Neuronal stem cell (in vitro differentiated cells): ENCODE results near the gene SRRM1.

ENCODE experiments used
- DNase-seq: peaks from one replicate; pipeline ENCODE4 v3.0.0-alpha.2; 2013; ENCODE audit warnings: low spot score
- H2AFZ ChIP-seq: one replicate; pipeline ENCODE4 v1.6.1; 2013; ENCODE audit warnings: mild to moderate bottlenecking, low read length, inconsistent platforms
- H2AK5ac ChIP-seq: 2 replicates; pipeline ENCODE4 v1.6.1; 2013; ENCODE audit warnings: low read depth, mild to moderate bottlenecking, inconsistent platforms, low read length, moderate library complexity, mixed read lengths
- H2BK120ac ChIP-seq: 2 replicates; pipeline ENCODE4 v1.6.1; 2013; ENCODE audit warnings: low read depth, mild to moderate bottlenecking, inconsistent platforms, low read length, moderate library complexity, mixed read lengths
- H2BK12ac ChIP-seq: one replicate; pipeline ENCODE4 v1.6.1; 2013; ENCODE audit warnings: low read length, inconsistent platforms
- H2BK15ac ChIP-seq: 2 replicates; pipeline ENCODE4 v1.6.1; 2013; ENCODE audit warnings: mild to moderate bottlenecking, low read length, inconsistent platforms, mixed read lengths
- H2BK5ac ChIP-seq: one replicate; pipeline ENCODE4 v1.6.1; 2013; ENCODE audit warnings: inconsistent platforms, mild to moderate bottlenecking, low read length, moderate library complexity
- H3K14ac ChIP-seq: one replicate; pipeline ENCODE4 v1.6.1; 2013; ENCODE audit warnings: low read length, inconsistent platforms
- H3K18ac ChIP-seq: 2 replicates; pipeline ENCODE4 v1.6.1; 2013; ENCODE audit warnings: low read length, inconsistent platforms
- H3K23ac ChIP-seq: 2 replicates; pipeline ENCODE4 v1.6.1; 2013; ENCODE audit warnings: low read depth, mild to moderate bottlenecking, mixed read lengths, low read length, inconsistent platforms; ENCODE audit not compliant: poor library complexity
- H3K27ac ChIP-seq: replicated peaks from 3 replicates; pipeline ENCODE4 v1.5.1; 2013; ENCODE audit warnings: low read length, inconsistent platforms
- H3K27me3 ChIP-seq, 3 experiments: 2 replicates each; pipeline ENCODE4 v1.6.1; 2013; ENCODE audit warnings: low read length in 3 of 3, mild to moderate bottlenecking in 2 of 3, inconsistent platforms in 1 of 3, low read depth in 1 of 3, mixed read lengths in 1 of 3, moderate library complexity in 1 of 3; ENCODE audit not compliant: control insufficient read depth in 3 of 3, insufficient read depth in 3 of 3
- H3K36me3 ChIP-seq, 2 donors: replicated peaks in 1 of 2; 2 replicates each; pipeline ENCODE4 v1.6.1; 2013; ENCODE audit warnings: low read length in 2 of 2; ENCODE audit not compliant: control insufficient read depth in 2 of 2, insufficient read depth in 2 of 2
- H3K4ac ChIP-seq: 2 replicates; pipeline ENCODE4 v1.6.1; 2013; ENCODE audit warnings: inconsistent platforms, mild to moderate bottlenecking, low read length, moderate library complexity
- H3K4me1 ChIP-seq, 2 donors: 1 replicate in 1 of 2; 2 replicates in 1 of 2; pipeline ENCODE4 v1.6.1; 2013; ENCODE audit warnings: low read length in 2 of 2, low read depth in 1 of 2; ENCODE audit not compliant: control insufficient read depth in 2 of 2, insufficient read depth in 1 of 2
- H3K4me2 ChIP-seq: one replicate; pipeline ENCODE4 v1.6.1; 2013; ENCODE audit warnings: mild to moderate bottlenecking, low read length, inconsistent platforms; ENCODE audit not compliant: insufficient read depth, poor library complexity, severe bottlenecking
- H3K4me3 ChIP-seq, 2 donors: 2 replicates each; pipeline ENCODE4 v1.5.1; 2013; ENCODE audit warnings: low read length in 2 of 2, mild to moderate bottlenecking in 2 of 2, inconsistent platforms in 1 of 2, moderate library complexity in 1 of 2
- H3K79me1 ChIP-seq: one replicate; pipeline ENCODE4 v1.6.1; 2013; ENCODE audit warnings: low read depth, mild to moderate bottlenecking, inconsistent platforms, low read length, moderate library complexity
- H3K9ac ChIP-seq: one replicate; pipeline ENCODE4 v1.6.1; 2013; ENCODE audit warnings: mild to moderate bottlenecking, low read depth, low read length, inconsistent platforms; ENCODE audit not compliant: poor library complexity
- H3K9me3 ChIP-seq, 2 donors: replicated peaks in 1 of 2; 2 replicates each; pipeline versions ENCODE3 to v1.6.1; 2013; ENCODE audit warnings: low read length in 2 of 2, mild to moderate bottlenecking in 2 of 2, inconsistent platforms in 1 of 2, low read depth in 1 of 2, mixed read lengths in 1 of 2, moderate library complexity in 1 of 2; ENCODE audit not compliant: control insufficient read depth in 2 of 2, insufficient read depth in 1 of 2
- H4K8ac ChIP-seq: one replicate; pipeline ENCODE4 v1.6.1; 2013; ENCODE audit warnings: low read depth, mild to moderate bottlenecking, inconsistent platforms, low read length, moderate library complexity
- H4K91ac ChIP-seq: one replicate; pipeline ENCODE4 v1.6.1; 2013; ENCODE audit warnings: low read length, low read depth, mild to moderate bottlenecking, inconsistent platforms; ENCODE audit not compliant: poor library complexity
- WGBS, 2 donors: extraction: QIAGEN DNeasy Blood & Tissue Kit; methylation state at CpG; one replicate each; pipeline ENCODE4 v1.1.7; 2013; ENCODE audit warnings: missing lambda C conversion rate in 2 of 2, mixed read lengths in 1 of 2; ENCODE audit not compliant: insufficient read length in 2 of 2, insufficient replicate concordance in 1 of 2; ENCODE audit errors: extremely low coverage in 2 of 2; 5-methylcytosine and 5-hydroxymethylcytosine counted together

The SRRM1 gene

GRCh38 chr1:24621121-24621520 lies 22.0 kb upstream of the SRRM1 start:
- no peaks in the 10 kb centered on the region for H3K36me3 ChIP-seq
- no peak overlapping the region for H4K8ac ChIP-seq
- no peak overlapping the region for H3K27ac ChIP-seq
- no peak overlapping the region for H3K4ac ChIP-seq
- no peak overlapping the region for H2AK5ac ChIP-seq
- H3K27me3 ChIP-seq, result peaks cover 0 to 9% (median 0%) of the 10 kb centered on the region in 3 experiments
- no peak overlapping the region for H4K91ac ChIP-seq
- no peak overlapping the region for H3K9ac ChIP-seq
- H2BK12ac ChIP-seq, result no peak overlapping the region
- DNase-seq, result no peak
- H2AFZ ChIP-seq, result no peak overlapping the region
- H3K18ac ChIP-seq, result no peak overlapping the region
- H2BK5ac ChIP-seq, result no peak overlapping the region
- H2BK120ac ChIP-seq, result no peak overlapping the region
- H2BK15ac ChIP-seq, result no peak overlapping the region
- H3K14ac ChIP-seq, result no peak overlapping the region
- no CpG with 5 or more reads among the region's 5 CpGs for WGBS, 2 donors
- H3K79me1 ChIP-seq, result no peaks in the 10 kb centered on the region
- no peak overlapping the region for H3K4me3 ChIP-seq
- H3K23ac ChIP-seq, result no peak overlapping the region
- H3K9me3 ChIP-seq, result no peaks in the 10 kb centered on the region
- H3K4me1 ChIP-seq, result peaks cover 0 to 2% of the 10 kb centered on the region in 2 donors
- no peak overlapping the region for H3K4me2 ChIP-seq

- H2BK12ac ChIP-seq, result no peak overlapping the region
- H3K27me3 ChIP-seq, result peaks cover 0 to 9% (median 0%) of the 10 kb centered on the region in 3 experiments
- no peak overlapping the region for H4K91ac ChIP-seq
- DNase-seq, result no peak
- no peak overlapping the region for H3K9ac ChIP-seq
- H3K4me3 ChIP-seq, result no peak overlapping the region
- no peak overlapping the region for H3K14ac ChIP-seq
- H2BK15ac ChIP-seq, result no peak overlapping the region
- H3K23ac ChIP-seq, result no peak overlapping the region
- no peak overlapping the region for H3K4ac ChIP-seq
- H3K27ac ChIP-seq, result no peak overlapping the region
- peaks cover 0 to 2% of the 10 kb centered on the region in 2 donors for H3K4me1 ChIP-seq
- no CpG with 5 or more reads among the region's 4 CpGs for WGBS, 2 donors
- no peak overlapping the region for H3K4me2 ChIP-seq
- H2BK5ac ChIP-seq, result no peak overlapping the region
- no peak overlapping the region for H2AK5ac ChIP-seq
- H3K9me3 ChIP-seq, result no peaks in the 10 kb centered on the region
- H2BK120ac ChIP-seq, result no peak overlapping the region
- no peak overlapping the region for H3K18ac ChIP-seq
- no peak overlapping the region for H2AFZ ChIP-seq
- H3K36me3 ChIP-seq, result no peaks in the 10 kb centered on the region
- no peaks in the 10 kb centered on the region for H3K79me1 ChIP-seq
- H4K8ac ChIP-seq, result no peak overlapping the region
Observed at GRCh38 chr1:24622218-24622617, 20.9 kb upstream of the SRRM1 start.

GRCh38 chr1:24632832-24633175 lies 10.3 kb upstream of the SRRM1 start:
- H3K14ac ChIP-seq, result no peak overlapping the region
- no peaks in the 10 kb centered on the region for H3K4me1 ChIP-seq
- no peak overlapping the region for H2AFZ ChIP-seq
- H3K4me3 ChIP-seq, result no peak overlapping the region
- peaks cover 0 to 4% (median 0%) of the 10 kb centered on the region in 3 experiments for H3K27me3 ChIP-seq
- H3K4ac ChIP-seq, result no peak overlapping the region
- DNase-seq, result no peak
- H3K18ac ChIP-seq, result no peak overlapping the region
- WGBS, 2 donors, result no CpG with 5 or more reads among the region's 1 CpG
- no peak overlapping the region for H2BK120ac ChIP-seq
- H3K4me2 ChIP-seq, result no peak overlapping the region
- H2AK5ac ChIP-seq, result no peak overlapping the region
- no peaks in the 10 kb centered on the region for H3K9me3 ChIP-seq
- H2BK12ac ChIP-seq, result no peak overlapping the region
- no peak overlapping the region for H3K23ac ChIP-seq
- no peak overlapping the region for H2BK15ac ChIP-seq
- H3K79me1 ChIP-seq, result no peaks in the 10 kb centered on the region
- H3K36me3 ChIP-seq, result no peaks in the 10 kb centered on the region
- H4K8ac ChIP-seq, result no peak overlapping the region
- no peak overlapping the region for H3K27ac ChIP-seq
- H4K91ac ChIP-seq, result no peak overlapping the region
- no peak overlapping the region for H3K9ac ChIP-seq
- H2BK5ac ChIP-seq, result no peak overlapping the region

GRCh38 chr1:24635195-24635843 lies 7.8 kb upstream of the SRRM1 start:
- Histone ChIP-seq H4K91ac (no peak overlapping the region), H3K79me1 (no peaks in the 10 kb centered on the region), H3K4me1 (no peaks in the 10 kb centered on the region), H3K18ac (no peak overlapping the region), H3K4ac (no peak overlapping the region), H3K14ac (no peak overlapping the region), H2BK15ac (no peak overlapping the region), H3K4me3 (no peak overlapping the region), H2AK5ac (no peak overlapping the region), H3K36me3 (no peaks in the 10 kb centered on the region), H2BK120ac (no peak overlapping the region), H2BK5ac (no peak overlapping the region), H2AFZ (no peak overlapping the region), H3K27me3 (peaks cover 0 to 6% (median 0%) of the 10 kb centered on the region in 3 experiments), H3K23ac (no peak overlapping the region), H3K9ac (no peak overlapping the region), H3K4me2 (no peak overlapping the region), H3K9me3 (no peaks in the 10 kb centered on the region), H2BK12ac (no peak overlapping the region), H4K8ac (no peak overlapping the region), H3K27ac (no peak overlapping the region)
- DNase-seq, result peak; percentile 36
- WGBS, 2 donors, result no CpG with 5 or more reads among the region's 4 CpGs
